ENCODE measurements around the gene IGFLR1.

DNA sequence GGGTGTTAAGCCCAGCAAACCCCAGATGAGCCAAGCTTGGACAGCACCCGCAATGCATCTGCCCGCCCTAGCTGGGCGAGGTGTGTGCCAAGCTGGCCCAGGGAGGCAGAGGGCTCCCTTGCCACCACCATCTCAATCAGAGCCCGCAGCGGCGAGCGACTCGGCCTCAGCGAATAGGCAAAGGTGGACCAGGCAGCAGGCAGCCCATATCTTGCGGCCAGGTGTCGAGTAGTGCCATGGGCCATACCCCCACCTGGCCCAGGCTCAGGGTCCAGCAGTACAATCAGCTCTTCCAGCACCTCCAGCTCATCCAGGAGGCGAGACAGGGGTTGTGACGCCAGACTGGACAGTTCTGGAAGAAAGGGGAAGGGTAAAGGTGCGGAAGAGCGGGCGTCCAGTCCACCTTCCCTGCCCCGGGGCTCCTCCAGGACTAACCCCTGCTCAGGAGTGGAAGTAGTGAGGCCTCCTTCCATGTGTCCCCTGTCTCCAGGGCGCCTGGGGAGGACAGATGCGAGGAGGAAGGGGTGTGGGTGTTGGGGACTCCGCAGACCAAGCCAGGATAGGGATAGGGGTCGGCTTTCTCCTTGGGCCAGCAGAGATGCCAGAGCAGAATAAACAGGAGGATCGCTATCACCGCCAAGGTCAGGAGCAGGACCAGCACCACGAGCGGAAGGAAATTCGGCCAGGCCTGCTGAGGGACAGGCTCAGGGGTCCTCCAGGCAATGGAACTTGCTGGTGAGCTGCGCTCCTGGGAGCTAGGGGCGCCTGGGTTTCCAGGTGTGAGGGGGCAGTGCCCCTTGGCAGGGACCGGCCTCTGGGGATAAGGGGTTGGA lies 2.8 kb downstream of the IGFLR1 start:
- TF ChIP-seq ZFP3 (CRISPR knock-in tag; IDR thresholded peaks at IDR 0.05) (no peak), PPARA (CRISPR knock-in tag; IDR thresholded peaks at IDR 0.05; ENCODE audit: borderline replicate concordance) (no peak), BACH2 (CRISPR knock-in tag; IDR thresholded peaks at IDR 0.05; ENCODE audit: borderline replicate concordance) (no peak), ARNTL (CRISPR knock-in tag; IDR thresholded peaks at IDR 0.05; ENCODE audit: borderline replicate concordance, low read depth) (no peak), ESRRG (CRISPR knock-in tag; IDR thresholded peaks at IDR 0.05) (no peak), ZNF70 (CRISPR knock-in tag; IDR thresholded peaks at IDR 0.05) (no peak), ISL1 (CRISPR knock-in tag; IDR thresholded peaks at IDR 0.05) (no peak), SNAI2 (CRISPR knock-in tag; IDR thresholded peaks at IDR 0.05) (no peak), TCF4 (CRISPR knock-in tag; IDR thresholded peaks at IDR 0.05; ENCODE audit: borderline replicate concordance) (no peak), ZFP30 (CRISPR knock-in tag; IDR thresholded peaks at IDR 0.05) (no peak)
- TF ChIP-seq, protein P1, sequence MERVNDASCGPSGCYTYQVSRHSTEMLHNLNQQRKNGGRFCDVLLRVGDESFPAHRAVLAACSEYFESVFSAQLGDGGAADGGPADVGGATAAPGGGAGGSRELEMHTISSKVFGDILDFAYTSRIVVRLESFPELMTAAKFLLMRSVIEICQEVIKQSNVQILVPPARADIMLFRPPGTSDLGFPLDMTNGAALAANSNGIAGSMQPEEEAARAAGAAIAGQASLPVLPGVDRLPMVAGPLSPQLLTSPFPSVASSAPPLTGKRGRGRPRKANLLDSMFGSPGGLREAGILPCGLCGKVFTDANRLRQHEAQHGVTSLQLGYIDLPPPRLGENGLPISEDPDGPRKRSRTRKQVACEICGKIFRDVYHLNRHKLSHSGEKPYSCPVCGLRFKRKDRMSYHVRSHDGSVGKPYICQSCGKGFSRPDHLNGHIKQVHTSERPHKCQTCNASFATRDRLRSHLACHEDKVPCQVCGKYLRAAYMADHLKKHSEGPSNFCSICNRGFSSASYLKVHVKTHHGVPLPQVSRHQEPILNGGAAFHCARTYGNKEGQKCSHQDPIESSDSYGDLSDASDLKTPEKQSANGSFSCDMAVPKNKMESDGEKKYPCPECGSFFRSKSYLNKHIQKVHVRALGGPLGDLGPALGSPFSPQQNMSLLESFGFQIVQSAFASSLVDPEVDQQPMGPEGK (CRISPR knock-in tag; IDR thresholded peaks at IDR 0.05; ENCODE audit: borderline replicate concordance): no peak
- TF ChIP-seq, protein P2, sequence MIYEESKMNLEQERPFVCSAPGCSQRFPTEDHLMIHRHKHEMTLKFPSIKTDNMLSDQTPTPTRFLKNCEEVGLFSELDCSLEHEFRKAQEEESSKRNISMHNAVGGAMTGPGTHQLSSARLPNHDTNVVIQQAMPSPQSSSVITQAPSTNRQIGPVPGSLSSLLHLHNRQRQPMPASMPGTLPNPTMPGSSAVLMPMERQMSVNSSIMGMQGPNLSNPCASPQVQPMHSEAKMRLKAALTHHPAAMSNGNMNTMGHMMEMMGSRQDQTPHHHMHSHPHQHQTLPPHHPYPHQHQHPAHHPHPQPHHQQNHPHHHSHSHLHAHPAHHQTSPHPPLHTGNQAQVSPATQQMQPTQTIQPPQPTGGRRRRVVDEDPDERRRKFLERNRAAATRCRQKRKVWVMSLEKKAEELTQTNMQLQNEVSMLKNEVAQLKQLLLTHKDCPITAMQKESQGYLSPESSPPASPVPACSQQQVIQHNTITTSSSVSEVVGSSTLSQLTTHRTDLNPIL (CRISPR knock-in tag; IDR thresholded peaks at IDR 0.05; ENCODE audit: low read depth): no peak
- TF ChIP-seq, protein P3, sequence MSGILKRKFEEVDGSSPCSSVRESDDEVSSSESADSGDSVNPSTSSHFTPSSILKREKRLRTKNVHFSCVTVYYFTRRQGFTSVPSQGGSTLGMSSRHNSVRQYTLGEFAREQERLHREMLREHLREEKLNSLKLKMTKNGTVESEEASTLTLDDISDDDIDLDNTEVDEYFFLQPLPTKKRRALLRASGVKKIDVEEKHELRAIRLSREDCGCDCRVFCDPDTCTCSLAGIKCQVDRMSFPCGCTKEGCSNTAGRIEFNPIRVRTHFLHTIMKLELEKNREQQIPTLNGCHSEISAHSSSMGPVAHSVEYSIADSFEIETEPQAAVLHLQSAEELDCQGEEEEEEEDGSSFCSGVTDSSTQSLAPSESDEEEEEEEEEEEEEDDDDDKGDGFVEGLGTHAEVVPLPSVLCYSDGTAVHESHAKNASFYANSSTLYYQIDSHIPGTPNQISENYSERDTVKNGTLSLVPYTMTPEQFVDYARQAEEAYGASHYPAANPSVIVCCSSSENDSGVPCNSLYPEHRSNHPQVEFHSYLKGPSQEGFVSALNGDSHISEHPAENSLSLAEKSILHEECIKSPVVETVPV (CRISPR knock-in tag; IDR thresholded peaks at IDR 0.05): no peak
- TF ChIP-seq, protein P4, sequence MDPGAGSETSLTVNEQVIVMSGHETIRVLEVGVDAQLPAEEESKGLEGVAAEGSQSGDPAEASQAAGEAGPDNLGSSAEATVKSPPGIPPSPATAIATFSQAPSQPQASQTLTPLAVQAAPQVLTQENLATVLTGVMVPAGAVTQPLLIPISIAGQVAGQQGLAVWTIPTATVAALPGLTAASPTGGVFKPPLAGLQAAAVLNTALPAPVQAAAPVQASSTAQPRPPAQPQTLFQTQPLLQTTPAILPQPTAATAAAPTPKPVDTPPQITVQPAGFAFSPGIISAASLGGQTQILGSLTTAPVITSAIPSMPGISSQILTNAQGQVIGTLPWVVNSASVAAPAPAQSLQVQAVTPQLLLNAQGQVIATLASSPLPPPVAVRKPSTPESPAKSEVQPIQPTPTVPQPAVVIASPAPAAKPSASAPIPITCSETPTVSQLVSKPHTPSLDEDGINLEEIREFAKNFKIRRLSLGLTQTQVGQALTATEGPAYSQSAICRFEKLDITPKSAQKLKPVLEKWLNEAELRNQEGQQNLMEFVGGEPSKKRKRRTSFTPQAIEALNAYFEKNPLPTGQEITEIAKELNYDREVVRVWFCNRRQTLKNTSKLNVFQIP (CRISPR knock-in tag; IDR thresholded peaks at IDR 0.05; ENCODE audit: borderline replicate concordance, low read depth): no peak

Data from SK-N-SH treated with all-trans-retinoic acid at 6 μM for 48 hours (cell line).